A673 (cell line): ENCODE results near the gene ZDHHC5. TPM values are rescaled to one million over a fixed set of nuclear protein-coding genes. Genes with fewer than 3 reads are reported as not detected.
A peak's percentile ranks its signal among the peaks of the same experiment; 100 is the strongest.

Source experiments
- BruUV-seq: library from RNA; stranded (reverse); fragments of 400-500 nt; replicated peaks from 2 replicates; lab custom pipeline; 2021; lab: Mats Ljungman, UMichigan
- CTCF ChIA-PET: fragments of 300-600 bp; sonication (Branson Sonifier 250); formaldehyde crosslinking; loops from one replicate; lab custom pipeline; 2022; ENCODE audit warnings: antibody characterized with exemption; lab: Charles Lee
- POLR2A ChIA-PET: fragments of 300-600 bp; sonication (Branson Sonifier 250); formaldehyde crosslinking; loops from one replicate; lab custom pipeline; 2022; ENCODE audit warnings: antibody characterized with exemption; ENCODE audit not compliant: low non-redundant PET; lab: Charles Lee
- DNase-seq: peaks from one replicate; pipeline ENCODE4 v3.0.0-alpha.2; 2015; ENCODE audit warnings: low spot score
- H3K27ac ChIP-seq: fragments of 200-600 bp; sonication (generic); 2 replicates; pipeline ENCODE4 v1.5.1; 2016; ENCODE audit warnings: mixed run types, low read depth, mild to moderate bottlenecking, mixed read lengths, antibody characterized with exemption, low read length; ENCODE audit not compliant: poor library complexity, severe bottlenecking
- H3K27me3 ChIP-seq: fragments of 200-600 bp; sonication (generic); replicated peaks from 2 replicates; pipeline ENCODE4 v1.6.1; 2017; ENCODE audit warnings: mixed run types, low read depth, mild to moderate bottlenecking, mixed read lengths, antibody characterized with exemption, low read length; ENCODE audit not compliant: insufficient read depth, poor library complexity
- H3K36me3 ChIP-seq: fragments of 200-600 bp; sonication (generic); 2 replicates; pipeline ENCODE4 v1.6.1; 2016; ENCODE audit warnings: mixed run types, mild to moderate bottlenecking, mixed read lengths, antibody characterized with exemption, low read length; ENCODE audit not compliant: insufficient read depth, poor library complexity, severe bottlenecking
- H3K4me1 ChIP-seq: fragments of 200-600 bp; sonication (generic); 2 replicates; pipeline ENCODE4 v1.6.1; 2017; ENCODE audit warnings: mixed run types, mild to moderate bottlenecking, mixed read lengths, antibody characterized with exemption, low read length; ENCODE audit not compliant: insufficient read depth, poor library complexity, severe bottlenecking
- H3K4me3 ChIP-seq: fragments of 200-600 bp; sonication (generic); 2 replicates; pipeline ENCODE4 v1.5.1; 2016; ENCODE audit warnings: low read depth, mixed run types, mild to moderate bottlenecking, mixed read lengths, low read length; ENCODE audit not compliant: poor library complexity, severe bottlenecking
- H3K9me3 ChIP-seq: fragments of 200-600 bp; sonication (generic); 2 replicates; pipeline ENCODE4 v1.6.1; 2016; ENCODE audit warnings: mixed run types, low read depth, mild to moderate bottlenecking, mixed read lengths, antibody characterized with exemption, low read length; ENCODE audit not compliant: poor library complexity, severe bottlenecking
- CTCF ChIP-seq: fragments of 300-800, 200-600 bp; sonication (generic); conservative IDR thresholded peaks from 2 replicates; pipeline ENCODE4 v1.5.1; 2017; ENCODE audit warnings: low read depth, mild to moderate bottlenecking, antibody characterized with exemption, low read length, moderate library complexity, mixed read lengths
- EZH2 ChIP-seq: fragments of 200-600 bp; sonication (generic); IDR thresholded peaks from 2 replicates; pipeline ENCODE4 v1.6.1; 2017; ENCODE audit warnings: borderline replicate concordance, low read depth, mild to moderate bottlenecking, mixed read lengths, antibody characterized with exemption, low read length; ENCODE audit not compliant: poor library complexity, severe bottlenecking
- intact Hi-C: fragments of 100-400 bp; cut with micrococcal nuclease; formaldehyde crosslinking; loops from one replicate; pipeline ENCODE4 v1.10.0; 2022; ENCODE audit not compliant: unreplicated experiment
- total RNA-seq: library from RNA; stranded (reverse); gene quantifications from 2 replicates; pipeline ENCODE4 v1.2.3, GENCODE V29; 2021

The ZDHHC5 gene
- total RNA-seq, 1 experiment from 2014 or later, result 76.9 TPM

GRCh38 chr11:57675176-57675941 lies 7.4 kb downstream of the ZDHHC5 start:
- H3K9me3 ChIP-seq, result no peaks in the 10 kb centered on the region
- no TSS peak for BruUV-seq
- no peaks in the 10 kb centered on the region for H3K4me1 ChIP-seq
- CTCF ChIA-PET, result no interaction called here
- H3K36me3 ChIP-seq, result peaks cover 47% of the 10 kb centered on the region
- H3K27me3 ChIP-seq, result no peaks in the 10 kb centered on the region
- TF ChIP-seq EZH2, result no peak
- TF ChIP-seq CTCF, result no peak
- H3K27ac ChIP-seq, result no peak overlapping the region
- no peak overlapping the region for H3K4me3 ChIP-seq
- POLR2A ChIA-PET, result no interaction called here
- no peak for DNase-seq
- intact Hi-C loops, result no loop called here

- Histone ChIP-seq H3K36me3 (peaks cover 46% of the 10 kb centered on the region), H3K4me3 (no peak overlapping the region), H3K9me3 (no peaks in the 10 kb centered on the region), H3K27ac (no peak overlapping the region), H3K27me3 (no peaks in the 10 kb centered on the region), H3K4me1 (no peaks in the 10 kb centered on the region)
- DNase-seq, result no peak
- intact Hi-C loops, result no loop called here
- TF ChIP-seq CTCF (no peak), EZH2 (no peak)
- CTCF ChIA-PET, result no interaction called here
- POLR2A ChIA-PET, result no interaction called here
- no TSS peak for BruUV-seq
Observed at GRCh38 chr11:57679396-57679795, 11.5 kb downstream of the ZDHHC5 start.

GRCh38 chr11:57680552-57680874 lies 12.6 kb downstream of the ZDHHC5 start:
- TF ChIP-seq CTCF (no peak), EZH2 (no peak)
- intact Hi-C loops, result no loop called here
- Histone ChIP-seq H3K27me3 (no peaks in the 10 kb centered on the region), H3K4me3 (no peak overlapping the region), H3K4me1 (no peaks in the 10 kb centered on the region), H3K27ac (no peak overlapping the region), H3K9me3 (no peaks in the 10 kb centered on the region), H3K36me3 (peaks cover 47% of the 10 kb centered on the region)
- no TSS peak for BruUV-seq
- ChIA-PET POLR2A (no interaction called here), CTCF (no interaction called here)
- DNase-seq, result peak; percentile 45
